ENCODE measurements around the gene POMGNT1.
"Not testable (repeated sequence)": the region's sequence is repeated elsewhere in the genome, so short reads cannot be mapped to it uniquely, and the experiment has no call there.

The POMGNT1 gene

DNA sequence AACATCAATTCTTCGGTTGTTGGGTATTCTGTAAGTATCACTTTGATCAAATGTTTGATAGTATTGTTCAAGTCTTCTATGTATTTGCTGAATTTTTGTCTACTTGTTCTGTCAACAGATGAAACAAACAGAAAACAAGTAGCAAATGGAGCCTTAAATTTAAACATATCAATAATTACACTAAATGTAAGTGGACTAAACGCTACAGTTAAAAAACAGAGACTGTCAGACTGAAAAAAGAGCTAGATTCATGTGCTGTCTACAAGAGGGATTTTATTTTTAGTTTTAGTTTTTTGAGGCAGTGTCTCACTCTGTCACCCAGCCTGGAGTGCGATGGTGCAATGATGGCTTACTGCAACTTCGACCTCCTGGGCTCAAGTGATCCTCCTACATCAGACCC lies 38.6 kb upstream of the POMGNT1 start:
- DNase-seq (ENCODE audit: insufficient read length, low spot score) (no peak), FAIRE-seq (no peak)
- TF ChIP-seq POU2F2 (IDR thresholded peaks at IDR 0.05; ENCODE audit: low read depth, low read length) (no peak), SPI1 (IDR thresholded peaks at IDR 0.05; ENCODE audit: low read depth, low read length) (no peak), POLR2AphosphoS5 (IDR thresholded peaks at IDR 0.05; ENCODE audit: low read depth, low read length) (no peak), TAF1 (IDR thresholded peaks at IDR 0.05; ENCODE audit: low read depth, low read length) (no peak), PAX5 (IDR thresholded peaks at IDR 0.05; ENCODE audit: insufficient read depth, low read length, severe bottlenecking) (no peak), POLR2A (IDR thresholded peaks at IDR 0.05; ENCODE audit: low read depth, low read length) (no peak)

DNA sequence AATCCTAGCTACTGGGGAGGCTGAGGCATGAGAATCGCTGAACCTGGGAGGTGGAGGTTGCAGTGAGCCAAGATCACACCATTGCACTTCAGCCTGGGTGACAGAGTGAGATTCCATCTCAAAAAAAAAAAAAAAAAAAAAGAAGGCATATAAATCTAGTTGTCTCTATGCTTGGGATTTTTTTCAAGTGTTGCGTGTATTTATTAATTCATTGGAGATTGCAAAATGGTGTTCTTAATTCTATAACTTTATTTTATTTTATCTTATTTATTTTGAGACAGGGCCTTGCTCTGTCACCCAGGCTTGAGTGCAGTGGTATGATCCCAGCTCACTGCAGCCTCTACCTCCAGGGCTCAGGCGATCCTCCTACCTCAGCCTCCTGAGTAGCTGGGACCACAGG lies 33.0 kb upstream of the POMGNT1 start:
- FAIRE-seq; DNase-seq (ENCODE audit: insufficient read length, low spot score): not testable (repeated sequence)

GRCh38 chr1:46224966-46225365 lies 26.7 kb upstream of the POMGNT1 start:
- FAIRE-seq (no peak), DNase-seq (ENCODE audit: insufficient read length, low spot score) (no peak)
- TF ChIP-seq POU2F2 (IDR thresholded peaks at IDR 0.05; ENCODE audit: low read depth, low read length), result no peak
- no peak for TF ChIP-seq POLR2AphosphoS5 (IDR thresholded peaks at IDR 0.05; ENCODE audit: low read depth, low read length)
- TF ChIP-seq POLR2A (IDR thresholded peaks at IDR 0.05; ENCODE audit: low read depth, low read length), result no peak
- no peak for TF ChIP-seq TAF1 (IDR thresholded peaks at IDR 0.05; ENCODE audit: low read depth, low read length)
- no peak for TF ChIP-seq PAX5 (IDR thresholded peaks at IDR 0.05; ENCODE audit: insufficient read depth, low read length, severe bottlenecking)
- TF ChIP-seq SPI1 (IDR thresholded peaks at IDR 0.05; ENCODE audit: low read depth, low read length), result no peak

DNA sequence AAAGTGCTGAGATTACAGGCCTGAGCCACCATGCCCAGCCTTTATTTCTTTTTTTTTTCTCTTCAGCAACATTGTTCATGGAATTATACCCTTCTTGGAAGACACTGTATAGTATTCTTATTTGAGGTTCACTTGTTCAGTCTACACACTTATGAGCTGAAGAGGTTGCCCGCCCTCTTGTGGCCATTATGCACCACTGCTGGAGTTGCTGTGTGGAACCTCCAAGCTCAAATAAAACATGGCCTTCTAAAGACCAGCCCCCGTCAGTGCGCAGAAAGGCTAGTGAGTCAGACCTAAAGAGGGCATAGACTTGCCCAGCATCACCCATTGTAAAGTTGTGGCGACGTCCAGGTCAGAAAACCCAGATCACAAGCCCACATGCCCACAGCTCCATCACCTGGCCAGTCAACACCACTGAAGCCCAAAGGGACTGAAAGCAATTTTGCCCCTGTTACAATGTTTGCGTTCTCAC lies 25.3 kb upstream of the POMGNT1 start:
- no peak for DNase-seq (ENCODE audit: insufficient read length, low spot score)
- FAIRE-seq, result peak; percentile 96
- no peak for TF ChIP-seq POU2F2 (IDR thresholded peaks at IDR 0.05; ENCODE audit: low read depth, low read length)

GRCh38 chr1:46223055-46223454 lies 24.8 kb upstream of the POMGNT1 start:
- DNase-seq (ENCODE audit: insufficient read length, low spot score); FAIRE-seq: not testable (repeated sequence)

DNA sequence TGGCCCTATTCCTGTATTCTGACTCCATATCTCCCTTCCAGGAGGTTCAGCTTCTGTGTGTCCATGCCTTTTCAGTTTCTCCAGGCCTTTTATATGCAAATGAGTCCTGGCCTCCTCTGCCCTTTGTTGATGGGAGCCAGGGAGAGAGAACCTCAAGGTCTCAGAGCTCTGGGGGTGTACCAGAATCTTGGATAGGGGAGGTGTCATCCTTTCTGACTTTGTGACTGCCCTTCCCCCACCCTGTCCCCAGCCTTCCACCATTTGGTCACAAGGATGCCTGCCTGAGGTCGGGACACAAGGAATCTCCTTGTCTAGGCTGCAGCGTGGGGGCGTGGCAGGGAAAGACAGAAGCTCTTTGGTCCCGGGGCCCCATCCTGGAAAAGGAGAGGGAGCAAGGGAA lies 23.5 kb upstream of the POMGNT1 start:
- FAIRE-seq (no peak), DNase-seq (ENCODE audit: insufficient read length, low spot score) (no peak)
- no peak for TF ChIP-seq PAX5 (IDR thresholded peaks at IDR 0.05; ENCODE audit: insufficient read depth, low read length, severe bottlenecking)
- TF ChIP-seq SPI1 (IDR thresholded peaks at IDR 0.05; ENCODE audit: low read depth, low read length), result no peak
- no peak for TF ChIP-seq POLR2AphosphoS5 (IDR thresholded peaks at IDR 0.05; ENCODE audit: low read depth, low read length)
- TF ChIP-seq POU2F2 (IDR thresholded peaks at IDR 0.05; ENCODE audit: low read depth, low read length), result no peak
- TF ChIP-seq POLR2A (IDR thresholded peaks at IDR 0.05; ENCODE audit: low read depth, low read length), result no peak
- TF ChIP-seq TAF1 (IDR thresholded peaks at IDR 0.05; ENCODE audit: low read depth, low read length), result no peak

- no peak for TF ChIP-seq TAF1 (IDR thresholded peaks at IDR 0.05; ENCODE audit: low read depth, low read length)
- no peak for TF ChIP-seq SPI1 (IDR thresholded peaks at IDR 0.05; ENCODE audit: low read depth, low read length)
- no peak for TF ChIP-seq POLR2A (IDR thresholded peaks at IDR 0.05; ENCODE audit: low read depth, low read length)
- TF ChIP-seq POLR2AphosphoS5 (IDR thresholded peaks at IDR 0.05; ENCODE audit: low read depth, low read length), result no peak
- TF ChIP-seq POU2F2 (IDR thresholded peaks at IDR 0.05; ENCODE audit: low read depth, low read length), result no peak
- TF ChIP-seq PAX5 (IDR thresholded peaks at IDR 0.05; ENCODE audit: insufficient read depth, low read length, severe bottlenecking), result no peak
- no peak for FAIRE-seq
- DNase-seq (ENCODE audit: insufficient read length, low spot score), result no peak
Measured at GRCh38 chr1:46220808-46221207, 22.6 kb upstream of the POMGNT1 start.

DNA sequence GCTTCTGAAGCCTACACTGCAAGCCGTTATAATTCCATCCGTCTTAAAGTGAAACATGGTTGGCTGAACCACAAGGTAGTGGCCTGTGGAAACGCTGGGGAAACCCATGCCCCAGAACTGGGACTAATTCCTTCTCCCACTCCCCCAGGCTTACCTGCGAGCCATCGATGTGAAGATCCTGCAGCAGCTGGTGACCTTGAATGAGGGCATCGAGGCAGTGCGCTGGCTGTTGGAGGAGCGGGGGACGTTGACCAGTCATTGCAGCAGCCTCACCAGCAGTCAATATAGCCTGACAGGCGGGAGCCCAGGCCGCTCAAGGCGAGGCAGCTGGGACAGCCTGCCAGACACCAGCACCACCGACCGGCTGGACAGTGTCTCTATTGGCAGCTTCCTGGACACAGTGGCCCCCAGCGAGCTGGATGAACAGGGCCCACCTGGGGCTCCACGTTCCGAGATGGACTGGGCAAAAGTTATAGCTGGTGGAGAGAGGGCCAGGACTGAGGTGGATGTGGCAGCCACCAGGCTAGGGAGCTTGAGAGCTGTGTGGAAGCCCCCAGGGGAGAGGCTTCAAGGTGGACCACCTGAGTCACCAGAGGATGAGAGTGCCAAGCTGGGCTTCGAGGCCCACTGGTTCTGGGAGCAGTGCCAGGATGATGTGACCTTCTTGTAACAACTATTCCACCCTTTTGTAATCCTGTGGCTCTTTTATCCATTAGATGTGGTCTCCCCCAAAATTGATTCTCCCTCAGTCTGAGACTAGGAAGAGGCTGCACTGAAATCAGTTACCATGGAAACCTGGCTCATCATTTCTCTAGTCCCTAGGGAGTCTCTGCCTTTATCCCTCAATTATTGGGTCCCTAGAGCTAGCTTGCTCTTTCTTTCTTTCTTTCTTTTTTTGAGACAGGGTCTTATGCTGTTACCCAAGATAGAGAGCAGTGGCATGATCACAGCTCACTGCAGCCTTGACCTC lies 21.6 kb upstream of the POMGNT1 start:
- FAIRE-seq, result no peak

GRCh38 chr1:46218443-46218842 lies 20.2 kb upstream of the POMGNT1 start:
- no peak for FAIRE-seq
- DNase-seq (ENCODE audit: insufficient read length, low spot score), result no peak
- no peak for TF ChIP-seq POLR2AphosphoS5 (IDR thresholded peaks at IDR 0.05; ENCODE audit: low read depth, low read length)
- no peak for TF ChIP-seq TAF1 (IDR thresholded peaks at IDR 0.05; ENCODE audit: low read depth, low read length)
- no peak for TF ChIP-seq SPI1 (IDR thresholded peaks at IDR 0.05; ENCODE audit: low read depth, low read length)
- no peak for TF ChIP-seq POLR2A (IDR thresholded peaks at IDR 0.05; ENCODE audit: low read depth, low read length)
- no peak for TF ChIP-seq POU2F2 (IDR thresholded peaks at IDR 0.05; ENCODE audit: low read depth, low read length)
- no peak for TF ChIP-seq PAX5 (IDR thresholded peaks at IDR 0.05; ENCODE audit: insufficient read depth, low read length, severe bottlenecking)

More for the DNA sequence above, 21.6 kb upstream of the POMGNT1 start:
- no peak for DNase-seq (ENCODE audit: insufficient read length, low spot score)
- TF ChIP-seq SPI1 (IDR thresholded peaks at IDR 0.05; ENCODE audit: low read depth, low read length) (no peak), TAF1 (IDR thresholded peaks at IDR 0.05; ENCODE audit: low read depth, low read length) (no peak), PAX5 (IDR thresholded peaks at IDR 0.05; ENCODE audit: insufficient read depth, low read length, severe bottlenecking) (no peak), POLR2AphosphoS5 (IDR thresholded peaks at IDR 0.05; ENCODE audit: low read depth, low read length) (no peak), POLR2A (IDR thresholded peaks at IDR 0.05; ENCODE audit: low read depth, low read length) (no peak), POU2F2 (IDR thresholded peaks at IDR 0.05; ENCODE audit: low read depth, low read length) (no peak)

GRCh38 chr1:46215504-46215903 lies 17.3 kb upstream of the POMGNT1 start:
- no peak for FAIRE-seq
- TF ChIP-seq POLR2AphosphoS5 (IDR thresholded peaks at IDR 0.05; ENCODE audit: low read depth, low read length), result no peak
- DNase-seq (ENCODE audit: insufficient read length, low spot score), result no peak
